DMS53 treated with DMSO at 0.1 percent for 48 hours (cell line): ENCODE results near the gene FBXO8.

Source experiments
- DNase-seq: peaks from one replicate; lab custom pipeline; 2025; ENCODE audit not compliant: unreplicated experiment; lab: John Stamatoyannopoulos, UW

The FBXO8 gene

DNA sequence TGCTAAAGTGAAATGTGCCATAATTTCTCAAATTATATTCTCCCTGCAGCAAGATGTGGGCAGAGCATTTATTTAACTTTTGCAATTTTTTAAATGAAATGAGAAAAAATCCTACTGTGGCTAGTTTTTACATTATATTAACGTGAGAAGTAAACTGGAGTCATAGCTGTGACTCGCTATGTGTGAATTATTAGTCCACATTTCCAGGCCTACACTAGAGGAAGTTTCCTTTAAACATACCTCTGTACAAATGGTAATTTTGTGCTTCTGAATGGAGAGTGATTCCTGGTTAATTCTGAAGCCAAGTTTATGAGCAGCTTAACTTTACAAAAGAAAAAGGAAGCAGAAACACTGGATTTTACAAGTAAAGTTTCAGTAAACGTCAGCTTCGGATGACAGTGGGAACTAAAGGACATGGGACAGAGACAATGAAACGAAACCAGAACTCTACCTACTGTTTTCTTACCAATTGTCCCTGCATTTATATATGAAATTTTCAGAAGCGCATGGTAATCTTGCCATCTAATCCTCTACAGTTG lies 72.4 kb downstream of the FBXO8 start:
- no peak for DNase-seq

DNA sequence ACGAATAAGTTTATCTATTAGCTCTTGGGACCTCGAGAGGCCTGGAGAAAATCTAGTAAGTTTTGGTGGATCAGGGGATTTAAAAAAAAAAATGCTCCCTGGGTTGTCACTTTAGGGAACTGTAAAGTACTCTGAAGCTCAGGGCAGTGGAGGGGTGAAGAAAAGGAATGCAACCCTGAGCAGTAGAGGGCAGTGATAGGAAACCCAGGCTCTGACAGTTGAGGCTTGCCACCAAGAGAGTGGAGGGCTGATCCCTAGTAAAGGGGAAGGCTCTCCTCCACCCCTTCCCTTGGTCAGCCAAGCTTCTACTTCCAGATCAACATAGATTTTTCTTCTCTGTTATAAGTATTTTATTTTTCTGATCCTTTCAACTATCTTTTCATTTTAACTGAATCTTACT lies 73.1 kb downstream of the FBXO8 start:
- no peak for DNase-seq

DNA sequence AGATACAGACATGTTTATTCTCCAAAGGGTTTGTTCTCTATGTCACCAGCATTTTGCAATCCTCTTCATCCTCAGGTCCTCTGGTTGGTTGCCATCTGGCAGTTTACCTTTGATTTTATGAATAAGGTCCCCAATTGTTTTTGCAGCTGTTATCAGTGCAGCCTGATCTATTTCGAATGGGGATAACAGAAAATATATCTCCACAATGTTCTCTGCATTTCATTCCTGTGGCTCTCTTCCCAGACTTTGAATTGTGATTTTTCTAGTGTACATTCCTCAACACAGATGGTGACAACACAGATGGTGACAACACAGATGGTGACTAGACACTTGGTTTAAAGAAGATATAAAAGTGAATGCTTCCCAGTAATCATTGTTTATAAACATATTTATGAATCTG lies 74.1 kb downstream of the FBXO8 start:
- DNase-seq = no peak

DNA sequence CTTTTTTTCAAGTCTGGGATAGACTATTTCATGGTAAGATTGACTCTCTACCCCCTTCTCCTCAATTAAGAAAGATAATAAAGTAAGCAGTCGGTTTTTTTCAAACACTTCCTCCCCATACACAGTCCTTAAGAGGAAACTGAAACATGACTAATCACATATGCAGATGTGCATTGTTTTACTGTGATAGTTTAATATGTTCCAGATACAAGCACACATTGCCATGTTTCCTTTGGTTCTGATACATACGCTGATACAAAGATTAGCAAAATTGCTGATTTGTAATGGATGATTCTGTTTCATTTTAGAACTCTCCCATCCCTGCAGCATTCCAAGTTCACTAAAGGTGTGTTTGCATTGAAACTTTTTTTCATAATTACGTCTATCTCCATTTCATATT lies 76.1 kb downstream of the FBXO8 start:
- DNase-seq = no peak

DNA sequence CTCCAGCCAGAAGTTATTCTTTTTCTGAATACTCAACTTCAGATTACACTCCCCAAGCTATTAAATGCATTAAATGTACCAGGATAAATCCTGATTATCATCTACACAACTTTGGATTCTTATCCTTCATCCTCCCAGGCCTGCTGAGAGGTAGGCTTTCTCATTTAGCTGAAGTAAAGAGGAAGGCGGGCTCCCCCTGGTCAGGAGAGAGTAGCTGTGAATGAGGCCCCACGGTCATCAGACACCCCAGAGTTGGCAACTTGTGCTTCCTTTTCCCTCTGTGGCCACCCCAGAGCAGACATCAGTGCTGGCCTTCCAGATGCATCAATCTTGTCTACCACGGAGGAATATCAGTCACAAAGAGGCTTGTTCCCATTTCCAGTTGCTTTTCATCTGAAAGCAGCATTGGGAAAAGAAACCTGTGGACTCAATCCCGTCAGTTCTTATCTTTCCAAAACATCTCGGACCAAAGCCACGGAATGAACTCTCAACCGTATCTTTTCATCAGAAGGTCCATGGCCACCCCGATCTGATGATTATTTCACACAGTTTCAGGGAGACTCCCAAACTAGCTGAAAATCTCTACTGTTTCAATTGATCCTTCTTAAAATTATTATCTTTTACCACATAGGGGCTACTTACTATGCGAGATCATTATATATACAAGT lies 79.2 kb downstream of the FBXO8 start:
- DNase-seq = no peak

DNA sequence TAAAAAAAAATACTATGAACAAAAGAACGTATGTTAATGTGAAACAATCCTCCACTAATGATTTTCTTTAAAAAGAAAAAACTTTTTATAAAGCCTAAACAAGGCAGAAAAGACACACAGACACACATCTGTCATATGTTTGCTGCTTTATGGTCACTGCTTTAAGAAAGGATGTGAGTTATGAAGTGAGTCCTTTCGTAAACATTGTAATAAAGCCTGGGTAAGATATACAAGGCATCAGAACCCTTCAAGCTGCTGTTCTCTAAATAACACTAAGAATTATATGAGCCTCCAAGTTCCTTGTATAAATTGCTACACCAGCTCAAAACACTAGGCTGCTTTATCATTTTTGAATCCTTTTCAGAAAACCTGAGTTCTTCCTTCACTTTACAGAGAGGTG lies 81.6 kb downstream of the FBXO8 start:
- DNase-seq = peak; percentile 7

DNA sequence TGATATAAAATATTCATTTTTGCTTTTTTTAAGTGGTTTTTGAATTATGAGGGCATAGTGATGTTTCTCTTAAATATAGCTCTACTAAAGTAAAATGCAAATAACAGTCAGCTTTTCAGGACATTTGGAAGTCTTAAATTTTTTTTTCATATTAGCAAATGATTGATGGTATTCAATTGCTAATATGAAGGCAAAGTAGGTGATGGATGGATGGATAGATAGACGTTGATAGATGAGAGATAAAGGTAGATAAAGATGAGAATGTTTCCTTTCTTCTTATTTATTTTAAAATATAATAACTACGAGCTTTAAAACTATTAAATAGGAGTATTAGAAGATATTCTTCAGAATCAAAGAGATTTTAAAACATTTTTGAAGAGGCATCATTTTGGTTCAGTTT lies 83.7 kb downstream of the FBXO8 start:
- no peak for DNase-seq

DNA sequence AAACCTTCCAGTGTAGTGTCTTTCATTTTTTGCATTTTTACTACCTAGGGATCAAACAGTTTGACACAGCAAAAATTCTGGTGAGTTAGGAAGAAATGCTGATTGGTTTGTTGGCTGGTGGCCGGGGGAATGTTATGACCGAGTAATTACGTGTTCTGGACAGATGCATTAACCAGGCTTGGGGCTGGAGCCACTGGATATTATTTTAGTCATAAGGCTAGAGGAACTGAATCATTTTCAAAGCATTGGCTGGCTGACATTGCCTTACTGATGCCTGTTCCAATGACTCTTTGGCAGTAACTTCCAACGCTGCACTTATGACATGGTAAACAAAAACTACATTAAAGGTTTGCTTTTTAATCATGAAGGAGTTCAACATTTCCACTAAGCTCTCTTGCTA lies 84.6 kb downstream of the FBXO8 start:
- no peak for DNase-seq

DNA sequence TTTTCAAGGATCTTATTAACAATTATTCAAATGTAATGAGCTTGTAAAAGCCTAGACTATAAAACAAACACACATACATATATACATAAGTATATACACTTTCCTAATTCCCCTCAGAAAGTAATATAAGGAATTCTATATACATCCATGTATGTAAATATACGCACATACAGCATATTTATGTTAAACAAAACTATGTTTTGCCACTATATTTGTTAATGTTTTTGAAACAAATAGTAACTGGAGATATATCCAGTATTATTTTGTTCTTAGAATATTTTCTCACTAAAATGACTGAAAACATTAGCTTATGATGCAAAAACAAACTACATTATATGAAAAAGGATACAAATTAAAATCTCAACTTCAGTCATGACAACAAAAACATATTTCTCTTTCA lies 85.1 kb downstream of the FBXO8 start:
- DNase-seq = no peak

DNA sequence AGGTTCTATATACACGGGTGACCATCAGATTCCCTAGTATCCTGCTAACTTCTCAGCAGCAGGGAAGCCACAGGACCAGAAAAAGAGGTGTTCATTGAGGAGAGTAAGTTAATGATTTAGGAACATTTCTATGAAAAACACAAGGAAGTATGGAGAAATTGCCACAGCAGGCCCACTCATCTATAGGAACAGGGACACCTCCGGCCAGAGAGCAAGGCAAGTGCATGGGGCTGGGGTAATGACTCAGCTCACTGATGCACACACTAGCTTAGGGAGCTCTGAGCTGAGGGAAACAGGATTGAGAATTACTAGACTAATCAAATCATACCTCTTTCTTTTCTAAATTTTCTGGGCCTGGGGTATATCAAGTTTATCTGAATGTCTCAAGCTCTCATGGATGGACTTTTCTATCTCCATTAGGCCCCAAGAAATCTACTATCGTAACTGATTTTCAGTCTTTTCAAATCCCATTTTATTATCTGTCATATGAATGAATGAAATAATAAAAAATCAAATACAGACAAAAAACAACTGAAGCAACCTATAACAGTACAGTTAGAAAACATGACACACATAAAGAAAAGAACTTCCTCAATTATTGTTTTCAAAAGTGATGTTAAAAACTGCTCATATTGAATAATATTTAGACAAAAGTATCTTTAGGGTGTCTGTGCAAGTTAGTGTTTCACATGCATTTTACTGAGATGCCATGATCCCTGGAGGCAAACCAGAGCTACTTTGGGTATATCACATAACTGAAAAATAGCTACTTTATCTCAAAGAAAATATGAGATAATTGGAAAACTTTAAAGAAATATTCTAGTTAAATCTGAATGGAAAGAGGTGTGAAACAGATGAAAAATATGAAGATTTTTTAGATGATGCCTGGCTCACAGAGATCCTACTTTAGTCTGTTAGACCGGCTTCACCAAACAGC lies 89.8 kb downstream of the FBXO8 start:
- DNase-seq = no peak

DNA sequence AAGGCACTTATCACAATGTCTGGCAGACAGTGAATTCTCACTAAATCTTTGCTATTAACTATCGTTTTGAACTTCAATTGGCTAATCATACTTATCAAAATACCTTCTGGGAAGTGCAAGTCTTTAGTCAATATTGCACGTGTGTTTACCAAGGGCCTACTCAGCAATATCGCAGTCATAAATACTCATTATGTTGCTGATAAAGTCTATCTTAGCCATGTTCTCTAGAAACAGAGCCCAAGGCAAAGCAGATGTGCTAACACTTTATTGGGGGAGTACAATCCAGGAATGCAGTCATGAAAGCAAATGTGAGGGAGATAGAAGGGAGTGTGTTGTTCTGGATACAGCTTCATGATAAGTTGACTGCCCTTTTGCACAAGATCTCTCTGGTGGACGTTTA lies 90.5 kb downstream of the FBXO8 start:
- no peak for DNase-seq

DNA sequence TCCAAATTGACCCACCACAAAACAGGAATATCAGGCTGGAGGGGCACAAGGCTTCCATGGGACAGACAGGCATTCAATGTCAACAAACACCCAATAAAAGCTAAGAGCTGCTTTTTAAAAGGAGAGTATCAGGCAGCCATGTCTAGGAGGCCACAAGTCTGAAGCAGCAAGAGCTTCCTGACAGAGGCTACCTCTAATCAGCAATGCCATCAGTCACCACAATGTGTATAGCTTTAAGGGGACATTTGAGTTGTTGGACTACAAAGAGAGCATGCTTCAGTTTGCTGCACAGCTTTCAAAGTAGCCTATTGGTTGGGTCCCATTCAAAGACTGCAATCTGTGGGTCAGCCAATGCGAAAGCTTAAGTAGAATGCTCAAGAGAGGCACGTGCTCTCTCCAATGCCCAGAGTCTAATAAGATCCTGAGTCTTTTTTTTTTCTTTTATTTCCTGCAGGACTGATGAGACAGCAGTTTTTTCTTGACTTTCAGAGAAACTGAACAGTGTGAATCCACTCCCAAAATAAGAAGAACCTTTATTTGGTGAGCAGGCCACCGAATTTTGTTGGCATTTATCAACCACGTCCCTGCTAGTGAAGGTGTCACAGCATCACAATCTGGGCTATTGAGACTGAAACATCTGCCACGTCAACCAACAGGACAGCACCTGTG lies 92.5 kb downstream of the FBXO8 start:
- DNase-seq = no peak

DNA sequence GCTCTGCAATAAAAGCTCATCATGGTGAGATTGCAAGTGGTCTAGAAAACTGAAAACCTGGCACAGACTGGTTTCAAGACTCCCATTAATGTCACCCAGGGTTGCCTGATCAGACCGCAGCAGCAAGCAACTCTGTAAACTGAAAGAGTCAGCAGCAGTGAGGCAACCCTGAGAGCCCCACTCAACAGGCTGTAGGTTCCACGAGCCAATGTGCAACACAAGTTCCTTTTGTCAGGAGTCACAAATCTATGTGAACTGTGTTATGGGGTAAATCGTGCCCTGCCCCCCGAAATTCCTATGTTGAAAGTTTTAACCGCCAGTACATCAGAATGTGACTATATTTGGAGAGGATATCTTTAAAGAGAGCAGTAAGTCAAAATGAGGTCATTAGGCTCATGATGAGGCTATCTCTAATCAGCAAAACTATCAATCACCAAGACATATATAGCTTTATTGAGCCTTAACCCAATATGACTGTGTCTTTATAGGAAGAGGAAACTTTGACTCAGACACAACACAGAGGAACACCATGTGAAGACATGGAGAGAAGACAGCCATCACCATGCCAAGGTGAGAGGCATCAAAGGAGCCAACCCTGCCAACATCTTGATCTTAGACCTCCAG lies 94.0 kb downstream of the FBXO8 start:
- DNase-seq = no peak
